Fibroblast of skin of left biceps (primary cell): ENCODE data around the gene KCND3.
"Not testable (repeated sequence)": the region's sequence is repeated elsewhere in the genome, so short reads cannot be mapped to it uniquely, and the experiment has no call there.

Source experiments
- DNase-seq, 2 experiments: peaks; one replicate each; pipeline ENCODE4 v3.0.0-alpha.2; 2013; ENCODE audit warnings: low read depth in 2 of 2

Gene KCND3

DNA sequence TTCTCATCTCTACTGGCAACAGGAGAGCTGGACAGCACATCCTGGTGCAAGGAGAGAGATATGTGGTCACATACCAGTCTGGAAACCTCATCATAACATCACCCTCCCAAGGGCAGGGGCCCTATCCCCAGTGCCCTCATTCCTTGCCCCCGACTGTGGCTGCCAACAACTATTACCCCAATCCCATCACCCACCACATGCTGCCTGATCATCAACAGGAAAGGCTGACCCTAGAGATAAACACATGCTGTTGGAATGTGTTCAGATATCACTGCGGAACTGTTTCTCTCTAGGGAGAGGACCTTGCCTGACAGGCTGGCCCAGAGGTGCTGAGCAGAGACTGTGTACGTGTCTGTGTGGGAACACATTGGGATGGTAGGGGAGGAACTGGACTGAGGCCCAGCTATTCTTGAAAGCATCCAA is 245.8 kb downstream of the KCND3 start:
- no peak for DNase-seq

DNA sequence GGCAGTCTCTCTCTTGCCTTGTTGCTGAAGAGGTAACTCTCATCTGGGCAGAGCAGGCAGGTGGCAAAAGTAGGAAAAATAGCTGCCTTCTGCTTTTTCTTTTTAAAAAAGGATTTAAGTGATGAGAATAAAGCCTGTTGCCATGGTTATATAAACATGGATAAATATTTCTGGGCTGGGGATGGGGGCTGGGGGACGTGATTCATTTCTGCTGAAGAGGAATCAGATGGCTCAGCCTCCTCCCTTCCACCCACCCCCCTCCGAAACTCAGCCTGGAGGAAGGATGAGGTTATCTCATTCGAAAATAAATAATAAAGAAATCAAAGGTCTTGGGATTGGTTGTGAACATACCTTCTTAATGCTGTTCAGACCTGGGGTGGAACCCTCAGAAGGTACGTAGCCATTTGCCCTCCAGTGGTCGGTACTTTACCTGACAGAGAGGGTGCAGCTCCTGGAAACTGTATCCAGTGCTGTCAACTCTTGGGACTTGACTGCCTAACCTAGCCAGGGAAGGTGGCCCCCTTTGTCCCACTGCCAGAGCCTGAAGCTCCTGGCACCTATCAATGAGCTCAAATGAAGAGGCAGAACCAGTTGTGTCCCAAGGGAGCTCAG is 246.4 kb downstream of the KCND3 start:
- no peak for DNase-seq

DNA sequence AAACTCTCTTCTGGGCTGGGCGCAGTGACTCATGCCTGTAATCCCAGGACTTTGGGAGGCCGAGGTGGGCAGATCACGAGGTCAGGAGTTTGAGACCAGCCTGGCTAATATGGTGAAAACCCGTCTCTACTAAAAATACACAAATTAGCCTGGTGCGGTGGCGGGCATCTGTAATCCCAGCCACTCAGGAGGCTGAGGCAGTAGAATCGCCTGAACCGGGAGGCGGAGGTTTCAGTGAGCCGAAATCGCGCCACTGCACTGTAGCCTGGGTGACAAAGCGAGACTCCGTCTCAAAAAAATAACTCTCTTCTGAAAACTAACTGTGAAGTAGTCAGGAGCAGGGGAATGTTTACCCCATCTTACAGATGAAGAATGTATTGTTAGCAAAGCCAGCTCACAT is 247.2 kb downstream of the KCND3 start:
- not testable (repeated sequence) for DNase-seq

DNA sequence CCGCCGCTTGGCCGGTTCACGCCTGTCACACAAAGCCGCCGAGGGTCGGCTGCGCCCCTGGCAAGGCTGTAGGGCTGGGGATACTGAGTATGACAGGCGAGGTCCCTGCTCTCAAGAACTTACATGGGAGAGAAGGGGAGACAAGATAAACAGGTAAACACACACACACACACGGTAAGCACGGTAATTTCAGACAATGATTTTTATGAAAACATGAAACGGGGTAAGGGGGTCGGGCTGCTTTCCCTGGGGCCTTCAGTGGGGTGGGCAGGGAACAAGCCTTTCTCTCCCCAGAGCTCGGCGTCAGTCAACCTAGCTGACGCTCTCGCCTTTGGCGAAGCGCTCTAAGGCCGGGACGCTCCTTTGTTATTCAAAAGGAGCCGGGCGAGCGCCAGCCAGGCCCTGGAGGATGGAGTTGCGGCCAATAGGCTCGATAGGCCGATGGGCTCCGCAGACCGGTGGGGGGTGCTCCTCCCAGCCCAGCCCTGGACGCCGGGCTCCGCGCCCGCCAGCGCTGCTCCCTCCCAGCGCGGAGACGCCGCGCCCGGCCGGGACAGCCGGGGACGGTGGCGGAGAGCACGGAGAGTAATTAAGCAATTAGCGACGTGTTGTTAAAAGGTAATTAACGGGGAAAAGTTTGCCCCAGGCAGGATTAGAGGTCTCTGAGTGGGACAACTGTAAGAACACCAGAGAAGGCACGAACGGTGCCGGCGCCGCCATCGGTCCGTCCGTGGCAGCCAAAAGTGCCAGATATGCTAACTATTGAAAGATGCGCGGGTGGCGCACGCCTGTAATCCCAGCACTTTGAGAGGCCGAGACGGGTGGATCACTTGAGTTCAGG is 249.3 kb downstream of the KCND3 start:
- DNase-seq: no peak

DNA sequence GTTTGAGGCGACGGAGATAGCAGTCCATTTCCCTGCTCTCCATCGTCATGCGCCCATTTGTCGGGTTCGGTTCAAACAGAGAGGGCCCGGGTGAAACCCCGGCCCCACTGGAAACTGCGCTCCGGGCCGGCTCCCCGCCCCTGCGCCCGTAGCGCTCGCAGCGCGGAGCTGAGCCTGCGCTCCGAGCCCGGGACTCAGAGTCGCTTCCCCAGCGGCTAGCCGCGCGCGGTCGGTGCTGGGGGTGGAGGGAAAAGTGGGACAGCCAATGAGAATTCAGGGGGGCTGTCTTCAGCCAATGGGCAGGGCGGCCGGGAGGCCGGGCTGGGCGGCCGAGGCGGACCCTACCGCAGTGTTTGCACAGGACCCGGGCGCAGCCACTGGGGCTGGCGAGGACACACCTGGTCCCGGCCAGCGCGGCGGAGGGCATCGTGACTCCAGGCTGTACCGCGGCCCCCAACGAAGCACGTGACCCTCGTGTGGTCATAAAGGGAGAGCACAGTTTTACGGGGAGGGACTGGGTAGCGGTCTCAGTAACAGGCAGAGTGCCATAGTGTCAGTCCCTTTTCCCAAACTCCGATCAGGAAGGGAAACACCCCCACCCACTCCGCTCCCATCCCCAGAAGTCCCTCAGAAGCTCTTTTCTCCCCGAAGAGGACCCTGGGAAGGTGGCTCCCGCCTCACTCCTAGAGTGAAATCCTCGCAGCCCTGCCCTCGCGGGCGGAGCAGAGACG is 250.1 kb downstream of the KCND3 start, which contains the start of gene INKA2:
Gene INKA2, minus strand, starts transcription at position 202 of the 731 bp plus-strand sequence. Its CDS starts 153 bp downstream, at position 49.
- DNase-seq: peak in 1 of 2 experiments; percentile 54

DNA sequence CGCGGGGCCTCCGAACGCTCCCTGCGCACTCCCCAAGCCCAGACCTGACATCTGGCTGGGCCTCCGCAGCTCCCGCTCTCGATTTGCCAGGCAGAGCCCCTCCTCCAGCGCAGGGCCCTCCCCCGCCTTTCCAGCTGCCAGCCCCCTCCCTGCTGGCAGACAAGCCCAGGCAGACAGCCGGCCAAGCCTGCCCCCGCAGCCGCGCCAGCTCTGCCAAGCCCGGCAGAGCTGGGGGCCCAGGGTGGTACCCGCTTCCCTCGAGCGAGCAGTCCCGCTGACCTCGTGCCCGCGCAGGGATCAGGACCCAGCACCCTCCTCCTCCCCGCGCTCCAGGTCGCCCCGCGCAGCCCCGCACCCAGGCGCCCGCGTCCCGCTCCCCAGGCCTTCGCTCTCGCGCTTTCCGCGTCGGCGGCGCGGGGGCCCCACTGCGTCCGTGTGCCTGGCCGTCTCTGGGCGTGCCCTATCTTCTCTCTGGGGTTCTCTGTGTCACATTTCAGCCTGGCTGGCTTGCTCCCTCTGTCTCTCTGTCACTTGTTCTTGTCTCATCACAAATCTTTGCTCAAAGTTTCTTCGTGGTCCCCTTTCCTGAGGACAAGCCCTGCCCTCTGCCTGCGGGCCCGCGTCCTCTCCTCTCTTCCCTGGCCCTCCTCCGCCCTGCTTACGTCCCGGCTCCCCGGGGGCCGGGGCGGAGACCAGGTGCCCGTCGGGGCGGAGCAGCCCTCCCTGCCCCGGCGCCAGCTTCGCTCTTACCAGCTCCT is 250.9 kb downstream of the KCND3 start:
- no peak for DNase-seq

DNA sequence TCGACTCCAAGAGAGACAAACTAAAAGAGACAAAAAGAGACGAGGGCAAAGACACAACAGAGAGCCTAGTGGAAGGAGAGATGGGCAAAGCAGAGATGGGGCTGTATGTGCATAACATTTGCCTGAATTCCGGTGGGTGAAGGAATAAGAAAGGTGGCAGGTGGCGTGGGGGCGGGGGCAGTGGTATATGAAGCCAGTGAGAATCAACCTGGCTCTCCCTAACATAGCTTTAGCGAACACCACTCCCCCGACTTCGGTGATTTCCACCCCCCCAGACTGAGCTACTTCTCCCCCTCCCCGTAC is 251.4 kb downstream of the KCND3 start:
- DNase-seq: no peak

DNA sequence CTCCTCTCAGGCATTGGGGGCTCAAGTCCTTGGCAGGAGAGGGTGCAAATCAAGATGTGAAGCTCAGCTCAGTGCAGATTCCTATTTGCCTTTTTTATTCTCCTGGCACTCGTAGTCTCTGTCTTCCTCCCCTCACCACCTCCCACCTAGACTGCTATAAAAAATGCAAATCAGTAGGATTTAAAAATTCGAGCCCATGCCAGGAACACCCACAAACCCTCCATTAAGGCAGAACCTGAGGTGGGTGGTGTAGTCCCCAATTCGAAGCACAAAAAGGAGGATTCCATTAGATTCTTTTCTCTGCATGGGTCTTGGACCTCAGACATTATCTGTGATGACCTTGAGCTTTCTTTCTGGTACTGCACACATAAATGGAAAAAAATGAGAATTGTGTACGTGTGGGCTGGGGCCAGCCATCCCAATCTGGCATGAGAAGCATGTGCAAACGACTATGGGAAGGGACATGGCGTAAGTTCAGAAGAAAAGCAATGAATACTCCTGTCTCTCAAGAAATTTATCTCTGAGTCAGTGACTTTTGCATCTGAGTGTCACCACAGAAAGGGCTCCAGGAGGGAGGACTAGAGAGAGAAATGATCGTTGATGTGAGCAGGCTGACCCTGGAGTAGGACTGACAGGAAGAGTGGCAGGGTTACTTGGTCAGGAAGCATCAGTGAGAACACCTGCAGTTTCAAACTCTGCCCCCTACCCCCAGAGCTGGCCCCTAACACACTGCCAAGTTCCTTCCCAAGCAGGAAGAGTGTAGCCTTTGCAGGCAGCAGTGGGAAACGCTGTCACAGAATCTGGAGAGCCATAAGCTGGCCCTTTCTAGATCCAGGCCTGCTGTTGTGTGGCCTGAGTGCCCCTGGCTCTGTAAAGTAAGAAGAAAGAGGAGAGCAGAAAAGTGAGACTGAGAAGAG is 252.0 kb downstream of the KCND3 start:
- DNase-seq: no peak

DNA sequence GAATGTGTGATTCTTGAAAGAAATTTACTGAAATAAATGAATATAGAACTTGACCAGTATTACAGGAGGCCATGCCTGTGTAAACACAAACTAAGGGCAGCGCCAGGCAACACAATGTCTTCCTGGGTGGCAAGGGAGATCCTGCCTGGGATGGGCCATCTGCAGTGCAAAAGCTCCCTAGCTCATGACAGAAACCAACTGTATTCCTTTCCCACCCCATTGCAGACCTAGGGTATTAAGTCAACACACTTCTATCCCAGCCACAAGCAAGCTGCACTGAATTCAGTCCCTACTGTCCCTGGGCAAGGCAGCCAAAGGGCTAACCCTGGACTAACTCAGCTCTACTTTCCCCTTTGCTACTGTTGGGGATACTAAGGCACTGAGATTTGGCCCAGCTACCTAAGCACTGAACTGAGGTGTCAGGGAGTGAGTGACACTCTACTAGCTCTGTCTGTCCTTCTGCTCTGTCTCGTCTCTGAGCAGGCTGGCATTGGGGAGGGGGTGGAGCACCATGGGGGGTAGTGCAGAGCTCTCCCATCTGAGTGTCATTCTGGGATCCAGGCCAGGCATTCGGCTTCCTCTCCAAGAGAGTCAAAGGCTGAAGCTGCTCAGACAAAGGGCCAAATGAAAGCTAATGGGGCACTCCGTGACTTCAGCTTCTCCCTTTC is 252.8 kb downstream of the KCND3 start:
- no peak for DNase-seq

DNA sequence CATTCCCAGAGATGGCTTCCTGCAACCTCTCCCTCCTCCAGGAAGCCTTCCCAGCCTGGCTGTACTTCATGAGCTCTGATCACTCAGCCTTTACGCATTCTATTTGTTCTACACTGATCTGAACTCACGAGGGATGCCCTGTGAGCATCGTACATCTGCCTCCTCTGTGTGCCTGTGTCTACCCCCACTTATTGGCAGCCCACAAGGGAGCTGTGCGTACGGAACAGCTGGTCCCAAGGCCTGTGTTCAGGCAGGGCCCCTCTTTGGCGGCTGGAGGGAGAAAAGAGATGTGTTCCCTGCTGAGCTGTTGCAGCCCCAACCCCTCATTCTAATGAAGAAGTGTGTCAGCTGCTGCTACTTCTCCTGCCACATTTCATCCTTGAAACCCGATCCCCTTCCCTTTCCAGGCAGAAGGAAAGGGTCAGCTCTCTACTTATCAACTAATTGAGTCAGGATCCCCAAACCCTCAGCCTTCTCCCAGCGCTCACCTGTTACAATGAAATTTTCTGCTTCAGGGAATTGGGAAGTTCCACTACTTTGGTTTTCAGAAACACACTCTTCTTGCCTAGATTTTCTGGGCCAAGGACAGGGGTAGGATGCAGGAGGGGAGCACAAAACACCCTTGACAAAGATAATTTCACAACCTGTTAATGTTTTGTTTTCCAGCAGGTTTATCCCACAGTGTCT is 253.5 kb downstream of the KCND3 start:
- no peak for DNase-seq

DNA sequence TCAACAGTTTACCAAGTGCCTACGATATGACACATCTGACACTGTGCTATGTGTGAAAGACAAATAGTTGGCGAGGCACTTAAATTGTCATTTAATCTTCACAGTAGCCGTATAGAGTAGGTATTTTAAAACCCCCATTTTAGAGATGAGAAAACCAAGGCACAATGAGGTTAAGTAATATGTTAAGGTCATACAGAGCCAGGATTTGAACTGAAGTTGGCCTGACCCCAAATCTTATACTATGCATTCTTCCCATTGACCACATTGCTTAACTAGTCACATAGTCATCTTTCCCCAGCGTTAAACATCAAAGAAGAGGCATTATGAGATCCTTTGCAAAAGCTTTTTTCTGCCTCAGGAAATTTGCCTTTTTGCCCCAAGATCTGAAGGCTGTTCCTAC is 254.1 kb downstream of the KCND3 start:
- no peak for DNase-seq

DNA sequence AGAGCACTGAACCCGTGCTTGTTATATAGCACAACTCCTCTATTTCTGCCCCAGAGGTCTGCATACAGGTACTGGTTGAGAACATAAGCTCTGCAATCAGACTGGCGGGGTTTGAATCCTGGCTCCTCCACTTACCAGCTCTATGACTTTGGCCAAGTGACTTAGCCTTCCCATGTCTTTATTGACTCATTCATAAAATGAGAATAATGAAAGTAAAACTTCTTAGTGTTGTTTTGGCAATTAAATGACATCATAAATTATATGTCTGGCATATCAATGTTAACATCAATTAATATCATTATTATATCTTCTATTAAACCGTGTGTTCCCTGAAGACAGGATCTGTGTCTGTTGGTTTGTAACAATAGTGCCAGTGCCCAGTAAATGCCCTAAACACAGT is 254.6 kb downstream of the KCND3 start:
- DNase-seq: no peak

DNA sequence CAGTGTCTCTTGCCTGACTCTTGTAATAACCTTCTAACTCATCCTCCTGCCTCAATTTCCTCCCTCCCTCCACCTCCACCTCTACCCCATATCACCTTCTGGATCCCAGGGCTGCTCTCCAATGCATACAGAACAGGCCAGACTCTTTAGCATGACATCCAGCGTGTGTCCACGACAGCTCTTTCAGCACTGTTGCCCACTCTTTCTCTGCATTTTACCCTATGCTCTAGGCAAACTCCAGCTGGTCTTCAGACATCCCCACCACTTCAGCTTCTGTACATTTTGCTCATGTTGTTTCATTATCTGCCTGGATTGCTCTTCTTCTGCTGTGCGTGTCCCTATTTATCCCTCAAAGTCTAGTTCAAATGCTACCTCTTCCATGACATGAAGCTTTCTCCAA is 255.0 kb downstream of the KCND3 start:
- no peak for DNase-seq

DNA sequence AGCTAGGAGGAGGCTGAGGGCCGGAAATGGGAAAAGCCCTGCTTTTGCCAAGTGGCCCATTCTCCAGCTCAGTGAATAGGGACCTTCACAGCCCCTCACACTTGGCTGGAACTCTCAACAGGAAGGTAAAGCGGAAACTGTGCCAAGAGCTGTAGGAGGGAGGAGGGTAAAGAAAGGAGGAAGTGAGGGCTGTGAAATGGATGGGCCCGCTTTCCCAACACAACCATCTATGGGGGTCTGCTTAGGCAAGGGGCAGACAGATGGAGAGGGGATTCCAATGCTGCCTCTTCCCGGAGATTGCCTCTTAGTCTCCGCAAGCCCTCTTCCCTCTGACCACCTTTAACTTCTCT is 255.5 kb downstream of the KCND3 start:
- no peak for DNase-seq

DNA sequence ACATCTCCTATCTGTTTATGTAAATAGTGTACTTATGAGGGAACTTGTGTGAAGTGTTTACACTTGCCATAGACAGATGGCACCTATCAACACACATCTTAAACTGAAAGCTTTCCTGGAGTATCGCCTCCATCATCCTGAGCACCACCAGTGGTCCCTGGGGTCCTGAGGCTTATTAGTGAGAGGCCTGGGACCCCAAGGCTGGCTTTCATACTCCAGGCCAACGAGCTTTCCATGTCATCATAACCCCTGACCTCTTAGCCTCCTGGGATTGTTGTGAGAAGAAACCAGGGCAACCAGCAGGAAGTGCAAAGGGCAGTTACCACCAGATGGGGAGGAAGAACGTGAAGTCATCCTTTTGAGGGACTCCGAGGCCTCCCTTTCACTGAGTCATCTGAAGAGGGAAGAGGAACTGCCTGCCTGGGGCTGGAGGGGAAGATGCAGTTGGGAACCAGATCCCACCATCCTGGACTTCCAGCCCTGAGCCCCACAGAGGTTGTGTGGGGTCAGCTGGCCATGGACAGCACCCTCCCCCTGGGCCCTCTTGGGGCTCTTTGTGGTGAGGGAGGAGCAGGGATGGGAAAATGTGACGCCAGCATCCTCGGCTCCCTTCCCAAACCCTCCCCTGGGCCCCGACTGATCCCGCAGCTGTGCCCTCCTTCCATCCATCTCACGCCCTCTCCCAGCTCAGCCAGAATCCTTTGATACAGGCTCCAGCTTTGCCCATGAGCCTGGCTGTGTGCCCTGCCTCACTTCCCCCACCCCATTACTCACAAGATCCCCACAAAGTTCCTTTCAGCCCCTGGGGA is 256.1 kb downstream of the KCND3 start:
- DNase-seq: no peak

DNA sequence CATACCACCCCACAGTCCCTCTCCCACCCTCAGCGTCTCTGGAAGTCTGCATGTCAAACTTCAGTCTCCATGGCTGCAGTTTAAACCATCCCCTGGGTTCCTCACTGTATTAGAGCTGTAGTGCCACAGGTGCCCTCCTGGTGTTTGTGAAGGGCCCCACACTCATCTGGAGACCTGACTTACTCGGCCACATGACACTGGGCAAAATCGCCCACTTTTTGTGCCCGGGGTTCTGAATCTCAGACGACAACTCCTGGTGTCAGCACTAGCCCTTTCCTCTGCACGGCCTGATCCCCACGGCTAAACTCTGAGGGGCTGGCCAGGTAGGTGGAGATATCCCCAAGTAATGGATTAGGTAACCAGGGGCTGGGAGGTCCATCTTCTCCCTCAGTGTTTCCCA is 256.8 kb downstream of the KCND3 start:
- DNase-seq: no peak

DNA sequence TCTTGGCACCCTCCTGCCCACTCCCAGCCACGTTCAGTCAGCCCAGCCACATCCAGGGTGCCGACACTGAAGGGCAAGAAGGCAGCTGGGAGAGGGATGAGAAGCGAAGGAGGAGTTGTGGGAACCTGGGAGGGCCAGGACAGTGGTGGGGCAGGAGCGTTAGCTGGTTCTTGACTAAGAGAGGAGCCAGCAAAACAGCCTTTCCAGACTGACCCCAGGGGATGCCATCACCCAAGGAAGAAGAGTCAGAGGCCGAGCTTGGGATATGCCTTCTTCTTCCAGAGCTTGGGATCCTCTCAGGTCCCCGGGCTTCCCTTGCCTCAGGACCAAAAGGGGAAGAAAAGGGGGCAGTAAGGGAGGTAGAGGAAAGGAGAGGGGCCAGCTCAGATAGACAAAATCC is 257.5 kb downstream of the KCND3 start:
- no peak for DNase-seq

DNA sequence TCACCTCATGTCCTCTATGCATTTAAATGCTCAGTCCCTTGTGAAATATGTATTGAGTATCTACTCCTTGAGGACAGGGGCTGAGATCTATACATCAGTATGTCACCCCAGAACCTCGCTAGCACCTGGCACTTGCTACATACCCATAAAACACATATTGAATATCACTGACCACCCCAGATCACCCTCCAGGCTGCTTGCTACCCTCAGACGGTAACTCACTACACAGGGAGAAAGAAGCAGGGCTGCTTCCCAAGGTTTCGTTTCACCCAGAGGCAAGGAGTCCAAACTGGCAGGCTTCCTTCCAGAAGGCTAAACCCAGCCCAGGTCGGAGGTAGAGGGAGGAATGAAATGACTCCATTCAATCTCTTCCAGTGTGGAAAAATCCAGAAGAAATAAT is 258.8 kb downstream of the KCND3 start:
- DNase-seq: no peak
